GF-D8 (cell line): ENCODE data around the gene RPL3.
A peak's percentile ranks its signal among the peaks of the same experiment; 100 is the strongest.
"Not testable (repeated sequence)": the region's sequence is repeated elsewhere in the genome, so short reads cannot be mapped to it uniquely, and the experiment has no call there.

Experiments used
- DNase-seq: peaks from one replicate; lab custom pipeline; 2025; lab: John Stamatoyannopoulos, UW

Gene RPL3

GRCh38 chr22:39351689-39352214, 32.3 kb upstream of the RPL3 start:
- peak; percentile 30 for DNase-seq

- no peak for DNase-seq
Observed at GRCh38 chr22:39350757-39351688, 31.6 kb upstream of the RPL3 start.

- DNase-seq: no peak
Observed at GRCh38 chr22:39349967-39350726, 30.7 kb upstream of the RPL3 start, which contains the start of gene SYNGR1. TSS of gene SYNGR1 (plus strand) at chr22:39349991. CDS start at chr22:39350011, 20 bp downstream.

- DNase-seq: no peak
Observed at GRCh38 chr22:39349506-39349966, 30.1 kb upstream of the RPL3 start.

- peak; percentile 78 for DNase-seq
Observed at GRCh38 chr22:39348909-39349505, 29.6 kb upstream of the RPL3 start.

GRCh38 chr22:39345231-39345630, 25.8 kb upstream of the RPL3 start:
- no peak for DNase-seq

- DNase-seq: no peak
Observed at GRCh38 chr22:39344046-39344390, 24.6 kb upstream of the RPL3 start.

- peak; percentile 24 for DNase-seq
Observed at GRCh38 chr22:39343259-39344045, 24.0 kb upstream of the RPL3 start.

GRCh38 chr22:39341179-39341578, 21.8 kb upstream of the RPL3 start:
- DNase-seq: no peak

- DNase-seq: not testable (repeated sequence)
Observed at GRCh38 chr22:39339775-39340174, 20.4 kb upstream of the RPL3 start.

- DNase-seq: no peak
Observed at GRCh38 chr22:39336411-39336810, 17.0 kb upstream of the RPL3 start.

GRCh38 chr22:39332441-39333064, 13.1 kb upstream of the RPL3 start:
- no peak for DNase-seq

- not testable (repeated sequence) for DNase-seq
Observed at GRCh38 chr22:39330553-39330952, 11.1 kb upstream of the RPL3 start.

GRCh38 chr22:39327995-39328754, 8.8 kb upstream of the RPL3 start:
- no peak for DNase-seq

GRCh38 chr22:39325392-39325932, 6.0 kb upstream of the RPL3 start:
- DNase-seq: no peak

GRCh38 chr22:39320616-39321029, 1.2 kb upstream of the RPL3 start:
- DNase-seq: not testable (repeated sequence)

GRCh38 chr22:39318507-39319283, 728 bp downstream of the RPL3 start:
- DNase-seq: no peak

- no peak for DNase-seq
Observed at GRCh38 chr22:39317775-39318506, 1.5 kb downstream of the RPL3 start.
